8988T (cell line): ENCODE results near the gene AMPD3.
A peak's percentile ranks its signal among the peaks of the same experiment; 100 is the strongest.

Source experiments
- DNase-seq: peaks from one replicate; pipeline ENCODE4 v3.0.0; 2011

The AMPD3 gene

DNA sequence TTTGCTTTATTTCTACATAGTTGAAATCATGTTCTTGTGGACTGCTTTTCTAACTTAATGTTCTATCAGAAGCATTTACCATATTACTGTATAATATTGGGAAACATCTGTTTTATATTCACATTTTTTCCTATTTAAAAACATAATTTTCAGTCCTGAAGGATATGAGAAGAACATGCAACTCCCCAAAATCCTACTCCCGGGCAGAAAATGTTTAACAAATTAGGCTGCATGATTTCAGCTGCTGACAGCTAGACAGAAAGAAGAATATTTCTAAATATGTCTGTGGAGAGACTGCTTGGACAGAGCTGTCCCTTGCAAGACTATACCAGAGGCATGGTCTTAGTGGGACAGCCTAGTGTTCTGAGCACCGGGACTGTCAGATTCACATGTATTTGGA, 15.7 kb upstream of the AMPD3 start:
- no peak for DNase-seq

DNA sequence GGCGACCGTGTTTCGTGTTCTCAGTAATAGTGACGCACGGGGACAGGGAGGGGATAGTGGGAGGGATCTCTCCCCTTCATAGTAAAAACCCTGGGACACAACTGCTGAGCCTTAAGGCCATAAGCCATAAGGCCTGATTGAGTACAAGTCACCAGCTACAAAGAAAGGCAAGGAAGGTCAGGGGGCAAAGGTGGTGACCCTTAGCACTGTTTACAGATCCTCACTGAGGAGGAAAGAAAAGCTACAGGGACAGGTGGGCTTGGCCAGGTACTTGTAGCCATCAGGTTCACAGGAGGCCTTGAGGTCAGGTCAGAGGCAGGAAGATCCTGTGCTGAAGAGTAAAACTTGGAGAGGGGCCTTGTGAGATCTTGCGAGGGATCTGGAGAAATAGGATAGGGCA, 15.1 kb upstream of the AMPD3 start:
- no peak for DNase-seq

DNA sequence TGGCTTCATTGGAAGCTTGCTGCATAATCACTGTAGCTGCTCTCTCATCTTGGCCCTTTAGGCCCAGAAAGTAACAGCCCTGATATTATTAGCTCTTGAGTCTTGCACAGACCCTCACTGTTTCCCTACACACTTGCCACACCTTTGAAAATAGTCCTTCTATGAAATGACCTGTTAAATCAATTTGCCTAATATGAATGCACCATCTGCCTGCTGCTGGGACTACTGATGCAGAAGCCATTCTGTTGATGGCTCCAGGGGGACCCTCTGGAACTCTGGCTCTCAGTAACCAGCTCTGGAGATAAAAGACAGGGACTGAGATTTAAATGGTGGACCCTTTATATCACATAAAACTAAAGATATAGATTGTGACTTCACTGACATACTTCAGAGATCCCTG, 14.7 kb upstream of the AMPD3 start:
- DNase-seq = no peak

DNA sequence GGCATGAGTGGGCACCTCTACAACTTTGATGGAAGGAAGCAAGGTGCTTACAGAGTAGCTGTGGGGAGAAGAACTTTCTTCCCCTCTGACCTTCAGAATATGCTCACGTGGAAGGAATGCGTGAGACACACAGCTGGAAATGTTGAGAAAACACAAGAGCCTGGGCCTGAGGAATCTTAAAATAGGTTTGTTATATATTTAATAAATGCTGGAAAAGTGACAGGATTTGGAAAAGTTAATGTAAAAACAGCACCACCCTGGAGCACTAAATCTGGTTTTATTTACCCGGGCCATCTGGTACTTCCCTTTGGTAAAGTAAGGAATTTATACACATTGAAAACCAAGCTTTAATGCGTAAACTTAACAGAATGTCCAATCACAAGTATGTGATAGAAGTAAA, 14.0 kb upstream of the AMPD3 start:
- DNase-seq = no peak

DNA sequence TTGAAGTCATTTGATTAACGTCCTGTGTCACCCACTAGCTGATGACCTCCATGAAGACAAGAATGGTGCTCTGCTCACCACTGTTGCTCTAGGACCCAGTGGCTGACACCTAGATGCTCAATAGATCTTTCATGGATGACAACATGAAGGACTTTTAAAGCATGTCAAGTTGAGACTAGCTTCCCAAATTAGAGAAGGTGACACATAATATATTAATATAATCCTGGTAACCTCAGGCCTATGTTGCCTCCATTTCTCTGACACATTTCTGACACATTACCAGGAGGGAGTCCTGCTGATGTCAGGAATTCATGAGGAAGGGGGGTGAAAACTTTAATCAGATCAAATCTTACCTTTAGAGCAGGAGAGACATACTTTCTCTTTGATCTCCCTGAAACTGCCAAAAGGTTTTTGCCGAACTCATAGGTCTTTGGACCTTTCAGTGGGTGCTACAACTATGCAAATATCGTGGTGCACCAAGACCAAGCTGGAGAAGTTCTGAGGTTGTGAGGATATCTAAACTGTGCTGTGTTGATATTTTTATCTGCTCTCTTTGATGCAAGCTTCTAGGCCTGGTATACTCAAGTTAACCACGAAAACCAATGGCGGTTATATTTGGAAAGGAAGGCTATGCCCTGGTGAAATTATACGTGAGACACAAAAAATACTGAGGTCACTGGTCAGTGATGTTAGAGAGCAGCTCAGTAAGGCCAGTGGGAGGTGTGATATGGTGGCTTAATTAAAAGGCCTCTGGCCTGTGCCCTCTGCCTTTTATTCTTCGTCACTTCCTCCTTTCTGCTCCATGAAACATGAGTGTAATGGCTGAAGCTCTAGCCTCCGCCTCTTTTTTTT, 13.2 kb upstream of the AMPD3 start:
- no peak for DNase-seq

DNA sequence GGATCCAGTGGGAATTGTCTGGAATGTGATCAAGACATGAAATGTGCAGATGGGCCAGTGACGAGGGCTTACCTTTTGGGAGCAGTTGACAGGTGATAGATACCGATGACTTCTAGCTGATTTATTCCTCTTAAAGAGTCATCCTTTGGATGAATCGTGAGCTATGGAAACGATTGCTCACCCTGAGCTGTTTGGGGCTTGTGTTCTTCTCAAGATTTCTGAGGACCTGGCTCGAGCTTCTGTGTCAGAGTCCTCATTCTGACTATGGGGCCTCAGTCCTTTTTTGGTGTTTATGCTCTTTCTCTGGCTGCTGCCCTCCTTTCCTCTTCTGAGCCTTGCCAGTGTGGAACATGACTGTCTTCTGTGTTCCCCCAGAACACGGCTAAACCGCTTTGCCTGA, 11.9 kb upstream of the AMPD3 start:
- DNase-seq = no peak

DNA sequence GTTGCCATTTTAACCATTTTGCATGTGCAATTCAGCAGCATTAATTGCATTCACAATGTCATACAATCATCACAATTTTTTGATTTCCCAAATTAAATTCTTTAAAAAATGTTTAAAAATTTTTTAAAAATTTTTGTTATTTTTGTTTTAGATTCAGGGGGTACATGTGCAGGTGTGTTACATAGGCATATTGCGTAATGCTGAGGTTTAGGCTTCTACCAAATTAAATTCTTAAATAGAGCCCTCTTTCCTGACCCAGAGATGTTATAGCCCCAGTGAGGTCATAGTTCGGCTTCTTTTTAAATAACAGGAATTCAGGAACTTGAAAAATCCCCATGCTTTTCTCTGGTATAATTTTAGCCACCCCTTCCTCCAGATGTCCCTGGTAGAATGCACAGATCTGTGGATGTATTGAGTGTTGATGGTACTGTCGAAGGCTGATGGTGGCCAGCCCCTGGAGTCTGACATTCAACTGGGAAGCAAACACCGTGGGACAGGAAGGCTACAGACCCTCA, 11.3 kb upstream of the AMPD3 start:
- DNase-seq = no peak

DNA sequence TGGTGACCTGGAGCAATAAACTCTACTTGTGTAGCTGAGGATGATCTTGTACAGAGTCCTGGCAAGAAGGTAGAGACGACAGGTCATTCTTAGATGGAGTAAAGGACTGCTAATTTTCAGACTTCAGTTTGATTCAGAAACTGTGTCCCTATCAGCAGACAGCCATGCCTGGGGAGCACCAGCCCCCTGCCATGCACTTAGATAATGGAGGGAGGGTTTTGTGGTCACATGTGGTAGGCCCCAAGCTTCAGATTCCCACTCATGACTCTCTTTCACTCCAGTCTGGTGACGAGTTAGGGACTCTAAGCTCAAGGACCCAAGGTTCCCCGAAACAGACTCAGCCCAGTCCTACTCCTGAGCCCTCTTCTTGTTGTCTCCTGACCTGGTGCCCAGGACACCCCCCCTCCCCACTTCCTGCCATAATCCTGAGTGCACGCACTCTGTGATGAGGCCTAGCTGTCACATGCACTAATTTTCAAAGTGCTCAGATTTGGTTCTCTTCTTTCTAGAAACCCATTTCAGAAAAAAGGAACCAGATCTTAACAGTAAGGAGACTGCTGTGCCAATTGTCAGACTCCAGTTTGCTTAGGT, 10.2 kb upstream of the AMPD3 start:
- no peak for DNase-seq

DNA sequence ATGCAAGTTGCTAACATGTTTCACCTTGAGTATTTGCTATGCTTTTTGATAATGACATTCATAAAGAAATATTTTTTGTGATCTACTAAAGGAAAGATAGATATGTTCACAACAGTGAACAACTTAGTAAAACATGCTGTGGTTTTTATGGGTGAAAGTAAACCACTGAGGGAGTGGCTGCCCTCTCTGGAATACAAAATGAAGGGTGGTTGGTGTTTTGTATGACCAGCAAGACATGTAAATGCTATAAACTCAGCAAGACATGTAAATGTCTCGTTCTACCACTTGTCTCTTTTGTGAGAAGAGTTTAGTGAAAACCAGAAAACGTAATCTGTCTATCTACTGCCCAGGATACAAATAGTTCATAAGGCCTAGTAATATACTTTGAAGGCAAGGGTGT, 7.6 kb upstream of the AMPD3 start:
- DNase-seq = no peak

DNA sequence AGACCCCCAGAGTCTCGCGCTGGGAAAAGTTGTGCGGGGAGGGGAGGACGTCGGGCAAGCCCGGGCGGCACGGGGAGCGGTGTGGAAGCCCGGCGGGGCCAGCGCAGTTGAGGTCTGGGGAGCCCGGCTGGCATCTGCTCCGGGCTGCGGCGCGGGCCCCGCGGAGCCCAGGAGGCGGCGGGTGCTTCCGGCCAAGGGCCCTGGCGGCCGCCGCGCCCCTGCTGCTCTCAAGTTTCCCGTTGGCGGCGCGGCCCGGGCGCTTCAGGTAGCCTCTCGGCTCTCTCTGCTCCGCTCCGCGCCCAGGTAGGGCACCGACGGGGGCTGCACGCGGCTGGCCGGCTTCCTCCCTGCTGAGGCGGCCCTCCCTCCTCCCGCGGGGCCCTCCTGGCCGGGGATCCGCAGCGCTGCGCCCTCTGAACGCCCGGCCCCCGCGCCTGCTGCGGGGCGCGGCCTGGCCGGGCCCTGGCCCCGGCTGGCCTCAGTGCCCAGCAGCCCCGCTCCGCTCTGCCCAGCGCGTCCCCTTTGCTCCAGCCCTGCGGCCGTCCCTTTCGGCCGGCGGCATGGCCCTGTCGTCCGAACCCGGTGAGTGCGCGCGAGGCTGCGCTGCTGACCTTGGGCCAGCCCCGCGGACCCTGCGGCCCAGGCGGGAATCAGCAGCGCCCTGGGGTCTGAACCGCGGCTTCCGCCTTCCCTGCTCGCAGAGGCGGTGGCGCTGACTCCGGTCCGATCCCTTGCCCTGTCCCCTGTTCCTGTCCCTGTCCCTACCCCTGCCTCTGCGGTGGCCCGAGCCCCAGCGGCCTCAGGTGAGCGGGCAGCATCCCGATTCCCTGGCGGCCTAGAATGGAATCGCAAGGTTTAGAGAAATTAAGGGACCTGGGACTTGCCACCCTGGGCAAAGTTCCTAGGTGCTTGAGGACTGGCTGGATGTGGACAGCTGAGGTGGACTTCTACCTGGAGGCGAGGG, 4.3 kb upstream of the AMPD3 start:
- peak; percentile 92 for DNase-seq

DNA sequence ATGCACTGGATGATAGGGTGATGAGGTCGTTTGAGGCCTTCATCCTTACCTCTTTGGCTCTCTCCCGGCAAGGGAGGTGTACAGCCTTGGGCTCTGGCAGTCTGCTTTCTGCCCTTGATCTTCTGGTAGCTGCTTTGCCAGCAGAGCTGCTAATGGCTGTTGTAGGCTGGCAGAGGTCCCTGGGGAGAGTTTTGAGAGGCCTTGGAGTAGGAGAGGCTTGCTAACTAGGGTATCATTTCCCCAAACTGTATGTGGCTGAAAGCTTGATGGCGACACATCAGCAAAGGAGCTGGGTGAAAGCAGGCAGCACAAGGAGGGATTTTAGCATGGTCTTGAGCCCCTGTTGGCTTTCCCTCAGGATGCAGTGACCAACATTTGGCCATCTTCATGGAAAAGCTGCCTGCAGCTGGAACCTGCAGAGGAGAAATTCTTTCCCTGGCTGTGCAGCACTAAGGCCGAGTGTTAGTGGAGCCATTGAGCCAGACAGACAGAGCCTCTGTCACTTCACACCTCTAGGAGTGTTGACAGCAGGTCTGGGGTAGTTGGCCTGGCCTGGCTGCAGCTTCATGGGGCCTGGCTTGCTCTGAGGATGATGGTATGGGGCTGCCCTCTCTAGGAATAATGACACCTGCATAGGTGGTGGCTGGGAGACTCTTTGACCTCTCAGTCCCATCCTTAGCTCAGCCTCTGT, 3.5 kb upstream of the AMPD3 start:
- DNase-seq = no peak

DNA sequence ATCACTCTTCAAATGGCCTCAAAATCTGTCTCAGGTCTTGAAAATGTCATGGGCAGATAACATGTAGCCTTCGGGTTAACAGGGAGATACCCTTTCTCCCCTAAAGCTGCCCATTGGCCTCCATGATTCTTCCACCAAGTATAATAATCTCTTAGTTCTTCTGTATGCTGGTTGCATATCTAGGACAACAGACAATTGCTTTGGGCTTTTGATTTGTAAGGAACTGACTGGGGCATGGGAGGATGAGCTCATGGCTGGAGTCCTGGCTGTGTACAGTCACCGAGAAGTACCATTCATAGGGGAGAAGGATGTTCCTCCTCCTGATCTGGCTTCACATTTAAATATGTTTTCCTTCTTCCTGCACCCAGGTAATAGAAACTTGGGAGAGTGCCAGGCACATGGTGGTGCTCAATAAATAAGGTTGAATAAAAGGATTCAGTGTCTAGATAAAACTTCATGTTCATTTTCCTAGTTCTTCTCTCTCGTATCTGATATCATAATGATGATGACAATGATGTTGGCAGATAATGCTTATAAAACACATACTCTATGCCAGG, 2.8 kb upstream of the AMPD3 start:
- DNase-seq = no peak

DNA sequence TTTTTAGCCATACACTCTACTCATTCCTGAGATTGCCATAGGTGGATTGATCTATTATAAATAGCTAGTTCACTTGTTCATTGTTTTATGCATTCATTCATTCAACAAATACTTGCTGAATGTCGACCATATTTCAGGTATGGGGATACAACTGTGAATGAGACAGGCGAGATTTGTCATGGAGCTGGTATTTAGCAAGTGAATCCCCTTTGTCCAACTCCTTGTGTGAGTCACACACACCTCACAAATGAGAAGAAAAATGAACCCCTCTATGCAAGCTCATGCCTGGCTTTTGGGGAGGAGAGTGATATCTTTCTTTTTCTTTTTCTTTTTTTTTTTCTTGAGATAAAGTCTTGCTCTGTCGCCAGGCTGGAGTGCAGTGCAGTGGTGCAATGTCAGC, 1.8 kb upstream of the AMPD3 start:
- no peak for DNase-seq

DNA sequence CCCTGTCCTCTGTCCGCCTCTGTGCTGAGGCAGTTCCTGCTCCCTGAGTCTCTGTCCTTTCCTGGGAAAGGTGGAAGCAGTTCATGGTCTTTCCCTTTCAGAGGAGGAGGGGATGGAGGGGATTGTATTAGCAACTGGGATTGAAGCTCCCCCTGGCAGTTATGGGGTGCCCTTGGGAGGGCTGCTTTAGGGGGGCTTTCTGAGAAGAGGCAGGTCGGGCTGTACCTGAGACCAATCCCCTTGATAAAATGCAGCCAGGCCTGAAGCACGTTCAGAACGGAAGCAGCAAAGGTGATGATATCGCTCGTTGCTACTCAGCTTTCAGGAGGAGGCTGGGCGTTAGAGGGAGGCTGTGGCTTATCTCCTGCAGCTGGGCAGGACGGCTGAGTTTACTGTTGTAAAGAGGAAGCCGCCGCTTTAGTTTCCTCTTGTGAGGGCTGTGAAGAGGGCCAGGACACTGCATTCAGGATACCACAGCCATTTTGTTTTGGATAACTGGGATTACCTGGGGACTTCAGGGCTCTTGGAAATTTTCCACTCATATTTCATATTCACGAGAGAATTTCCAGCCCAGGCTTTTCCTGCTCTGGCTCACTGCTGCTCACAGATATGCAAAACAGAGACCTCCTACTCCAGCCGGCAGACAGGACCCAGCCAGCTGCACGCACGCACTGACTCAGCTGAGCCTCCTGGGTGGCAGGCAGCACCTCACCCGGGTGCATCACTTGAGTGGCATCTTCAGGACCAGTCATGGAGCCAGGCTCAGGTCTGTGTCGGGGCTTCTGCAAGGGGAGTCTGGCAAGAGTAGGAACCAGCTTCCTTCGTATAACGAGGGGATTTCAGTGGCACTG, 798 bp downstream of the AMPD3 start:
- peak; percentile 60 for DNase-seq

DNA sequence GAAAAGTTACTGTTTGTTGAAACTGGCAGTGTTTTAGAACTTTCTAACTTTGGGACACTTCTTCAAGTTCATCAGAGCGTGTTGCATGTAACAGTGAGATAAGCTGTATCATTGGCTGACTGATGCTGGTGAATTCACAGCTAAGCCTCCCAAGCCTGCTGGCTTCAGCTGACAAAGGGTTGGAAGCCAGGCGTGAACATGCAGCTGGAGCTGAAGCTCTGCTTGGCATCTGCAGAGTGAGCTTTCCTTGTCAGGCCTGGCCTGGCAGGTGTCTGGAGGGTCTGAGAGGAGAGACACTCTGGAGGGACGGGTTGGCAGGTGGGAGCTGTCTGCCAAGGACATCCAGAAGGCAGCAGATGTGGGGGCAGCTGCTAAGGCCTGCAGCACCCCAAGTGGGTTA, 1.5 kb downstream of the AMPD3 start:
- no peak for DNase-seq

DNA sequence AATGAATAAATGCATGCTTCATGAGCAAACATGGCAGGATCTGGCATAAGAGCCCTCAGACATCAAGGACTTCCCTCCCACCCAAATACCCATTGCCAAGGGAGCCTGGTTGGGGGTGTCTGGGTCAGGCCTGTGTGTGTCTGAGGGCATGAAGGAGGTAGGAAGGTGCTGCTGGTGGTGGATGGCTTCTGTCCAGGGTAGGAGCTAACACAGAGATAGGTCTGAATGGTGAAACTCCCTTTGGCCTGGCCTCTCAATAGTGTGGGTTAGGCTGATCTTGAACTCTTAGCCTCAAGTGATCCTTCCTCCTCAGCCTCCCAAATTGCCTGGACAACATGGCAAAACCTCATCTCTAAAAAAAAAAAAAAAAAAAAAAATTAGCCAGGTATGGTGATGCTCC, 2.8 kb downstream of the AMPD3 start:
- no peak for DNase-seq

DNA sequence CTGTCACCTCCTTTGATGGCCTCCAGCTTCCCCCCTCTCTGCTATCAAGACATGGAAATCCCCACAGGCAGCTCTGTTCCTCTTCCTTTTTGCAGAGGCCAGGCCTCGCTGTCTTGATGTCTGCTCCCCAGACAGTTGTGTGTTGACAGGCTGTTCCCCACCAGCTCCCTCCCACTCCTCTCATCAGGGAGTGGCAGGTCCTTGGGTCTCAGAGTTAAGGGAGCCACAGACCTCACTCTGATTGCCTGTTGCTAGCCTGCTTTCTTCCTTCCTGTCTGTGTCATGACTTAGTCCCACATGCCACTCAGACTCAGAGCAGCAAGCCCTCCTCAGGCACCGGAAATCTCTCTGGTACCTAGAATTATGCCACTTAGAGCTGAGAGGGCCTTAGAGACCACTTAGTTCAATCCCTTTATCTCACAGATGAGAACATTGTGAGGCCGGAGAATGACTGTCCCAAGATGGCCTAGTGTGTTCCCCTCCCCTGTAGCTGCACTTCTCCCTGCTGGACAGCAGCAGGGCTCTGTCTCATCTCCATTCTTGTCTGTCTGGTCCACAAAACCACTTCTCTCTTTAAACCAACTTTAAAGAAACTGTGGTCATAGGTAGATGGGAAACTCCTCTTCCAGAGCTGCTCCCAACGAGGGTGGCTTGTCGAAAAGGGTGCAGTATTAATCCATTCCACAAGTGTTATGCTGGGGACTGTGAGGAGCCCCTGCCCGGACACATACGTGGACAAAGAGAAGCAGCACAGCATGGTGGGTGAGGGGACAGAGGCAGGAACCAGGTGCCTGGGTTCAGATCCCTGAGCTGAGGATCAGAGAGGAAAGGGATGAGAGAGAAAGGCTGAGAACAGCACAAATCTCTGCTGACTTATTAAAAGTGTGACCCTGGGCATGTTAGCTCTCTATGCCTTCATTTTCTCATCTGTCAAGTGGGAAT, 4.2 kb downstream of the AMPD3 start:
- no peak for DNase-seq

DNA sequence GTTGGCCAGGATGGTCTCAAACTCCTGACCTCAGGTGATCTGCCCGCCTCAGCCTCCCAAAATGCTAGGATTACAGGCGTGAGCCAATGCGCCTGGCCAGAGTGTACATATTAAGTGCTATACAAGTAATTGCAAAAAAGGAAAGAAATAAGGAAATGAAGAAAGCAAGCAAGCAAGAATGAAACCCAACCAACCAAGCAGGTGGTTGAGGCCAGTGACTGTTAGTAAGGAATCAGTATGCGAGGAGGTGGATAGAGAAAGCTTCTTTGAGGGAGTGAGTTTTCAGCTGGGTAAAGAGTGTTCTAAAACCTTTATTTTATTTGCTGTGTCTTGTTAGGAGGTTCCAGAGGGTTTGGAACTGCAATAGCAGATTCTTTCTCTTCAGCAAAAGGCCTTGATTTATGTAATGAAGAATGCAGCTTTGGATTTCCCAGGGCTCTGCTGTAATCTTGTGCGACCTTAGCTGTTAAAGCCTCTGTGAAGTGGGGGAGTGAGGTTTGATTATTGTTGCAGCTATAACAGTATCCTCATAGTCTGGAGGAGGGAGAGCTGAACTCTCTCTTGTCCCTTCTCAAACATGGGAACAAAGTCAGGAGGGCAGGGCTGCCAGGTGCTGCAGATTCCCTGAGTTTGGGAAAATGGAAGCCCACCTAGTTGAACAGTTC, 5.7 kb downstream of the AMPD3 start:
- no peak for DNase-seq

DNA sequence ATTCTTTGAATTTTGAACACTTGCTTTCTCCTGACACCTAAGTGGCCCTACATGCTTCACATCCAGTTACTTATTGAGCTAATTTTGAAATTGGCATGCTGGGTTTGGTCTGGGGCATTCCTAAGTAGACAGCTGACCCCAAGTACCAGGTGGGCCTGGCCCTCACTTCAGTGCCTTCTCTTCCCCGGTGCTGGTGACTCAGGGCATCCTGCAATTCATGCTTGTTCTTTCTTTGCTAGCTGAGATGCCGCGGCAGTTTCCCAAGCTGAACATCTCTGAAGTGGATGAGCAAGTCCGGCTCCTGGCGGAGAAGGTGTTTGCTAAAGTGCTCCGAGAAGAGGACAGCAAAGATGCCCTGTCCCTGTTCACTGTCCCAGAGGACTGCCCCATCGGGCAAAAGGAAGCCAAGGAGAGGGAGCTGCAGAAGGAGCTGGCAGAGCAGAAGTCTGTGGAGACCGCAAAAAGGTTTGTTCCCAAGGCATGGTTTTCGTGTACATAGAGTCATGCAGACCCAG, 6.3 kb downstream of the AMPD3 start:
- DNase-seq = no peak
